Left hindlimb (tissue), 1 donor: ENCODE measurements around the gene TTC3.
A peak's percentile ranks its signal among the peaks of the same experiment; 100 is the strongest.
"Not testable (repeated sequence)": the region's sequence is repeated elsewhere in the genome, so short reads cannot be mapped to it uniquely, and the experiment has no call there.

ENCODE experiments used
- DNase-seq: peaks from one replicate; pipeline ENCODE4 v3.0.0-alpha.2; 2018

TTC3 gene

DNA sequence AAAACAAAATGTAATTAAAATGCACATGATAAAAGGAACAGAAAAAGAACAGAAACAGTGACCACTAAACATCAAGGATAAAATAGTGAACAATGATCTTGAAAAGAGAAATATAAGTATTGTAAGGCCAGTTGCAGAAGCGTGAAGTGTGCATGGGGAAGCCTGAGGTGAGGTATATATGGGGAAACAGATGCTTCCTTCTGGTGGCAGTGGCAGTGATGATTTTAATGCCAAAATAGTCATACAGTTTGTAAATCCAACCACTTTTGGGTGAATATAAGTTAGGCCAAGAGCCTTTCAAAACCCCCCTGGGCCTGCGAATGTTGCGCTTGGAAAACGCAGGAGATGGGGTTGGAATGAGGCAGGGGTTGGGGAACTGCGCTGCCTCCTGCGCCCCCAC lies 27.3 kb downstream of the TTC3 start:
- no peak for DNase-seq

GRCh38 chr21:37101384-37101783 lies 28.3 kb downstream of the TTC3 start:
- no peak for DNase-seq

DNA sequence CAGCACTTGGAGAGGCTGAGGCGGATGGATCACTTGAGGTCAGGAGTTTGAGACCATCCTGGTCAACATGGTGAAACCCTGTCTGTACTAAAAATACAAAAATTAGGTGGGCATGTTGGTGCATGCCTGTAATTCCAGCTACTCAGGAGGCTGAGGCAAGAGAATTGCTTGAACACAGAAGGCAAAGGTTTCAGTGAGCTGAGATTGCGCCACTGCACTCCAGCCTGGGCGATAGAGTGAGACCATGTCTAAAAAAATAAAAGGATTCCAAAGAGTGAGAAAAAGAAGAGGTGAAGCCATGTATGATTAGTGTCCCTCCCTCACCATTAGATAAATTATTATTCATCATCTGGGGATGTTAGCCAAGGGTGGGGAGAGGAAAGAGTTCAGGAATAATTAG lies 29.7 kb downstream of the TTC3 start:
- not testable (repeated sequence) for DNase-seq

DNA sequence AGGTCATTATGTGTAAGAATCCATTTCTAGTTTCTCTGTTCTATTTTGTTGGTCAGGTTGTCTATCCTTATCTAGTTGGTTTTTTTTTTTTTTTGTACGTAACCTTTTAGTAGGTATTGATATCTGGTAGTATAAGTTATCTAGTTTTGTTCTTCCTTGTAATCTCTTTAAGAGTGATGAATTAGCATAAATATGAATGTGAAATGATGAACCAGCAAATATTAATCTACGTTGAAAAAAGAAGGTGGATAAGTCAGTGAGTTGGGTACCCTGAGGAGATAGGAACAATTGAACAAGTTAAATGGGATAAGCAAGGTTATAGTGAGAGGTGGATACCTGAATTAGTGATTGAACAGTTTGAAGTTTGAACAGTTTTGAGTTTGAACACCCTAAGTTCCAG lies 33.9 kb downstream of the TTC3 start:
- no peak for DNase-seq

DNA sequence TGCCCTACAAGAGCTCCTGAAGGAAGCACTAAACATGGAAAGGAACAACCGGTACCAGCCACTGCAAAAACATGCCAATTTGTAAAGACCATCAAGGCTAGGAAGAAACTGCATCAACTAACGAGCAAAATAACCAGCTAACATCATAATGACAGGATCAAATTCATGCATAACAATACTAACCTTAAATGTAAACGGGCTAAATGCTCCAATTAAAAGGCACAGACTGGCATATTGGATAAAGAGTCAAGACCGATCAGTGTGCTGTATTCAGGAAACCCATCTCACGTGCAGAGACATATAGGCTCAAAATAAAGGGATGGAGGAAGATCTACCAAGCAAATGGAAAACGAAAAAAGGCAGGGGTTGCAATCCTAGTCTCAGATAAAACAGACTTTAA lies 38.0 kb downstream of the TTC3 start:
- DNase-seq: not testable (repeated sequence)

GRCh38 chr21:37114301-37114700 lies 41.2 kb downstream of the TTC3 start:
- DNase-seq: not testable (repeated sequence)

- DNase-seq: not testable (repeated sequence)
Measured at GRCh38 chr21:37116459-37116858, 43.4 kb downstream of the TTC3 start.

DNA sequence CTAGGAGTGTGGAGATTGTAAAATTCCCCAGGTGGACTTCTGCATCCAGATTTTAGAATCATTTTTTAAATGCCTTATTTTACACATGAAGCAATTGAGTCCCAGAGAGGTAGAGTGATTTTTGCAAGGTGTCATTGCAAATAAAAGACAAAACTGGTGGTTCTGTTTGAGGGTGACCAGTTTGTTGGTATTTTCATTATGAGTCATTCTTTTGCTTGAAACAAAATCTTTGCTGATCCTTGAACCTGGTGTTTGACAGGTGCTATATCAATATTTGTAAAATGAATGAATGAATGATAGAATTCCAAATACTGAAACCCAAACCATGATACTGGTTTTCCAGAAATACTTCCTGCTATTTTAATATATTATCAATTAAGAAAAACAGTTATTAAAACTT lies 44.1 kb downstream of the TTC3 start:
- no peak for DNase-seq

DNA sequence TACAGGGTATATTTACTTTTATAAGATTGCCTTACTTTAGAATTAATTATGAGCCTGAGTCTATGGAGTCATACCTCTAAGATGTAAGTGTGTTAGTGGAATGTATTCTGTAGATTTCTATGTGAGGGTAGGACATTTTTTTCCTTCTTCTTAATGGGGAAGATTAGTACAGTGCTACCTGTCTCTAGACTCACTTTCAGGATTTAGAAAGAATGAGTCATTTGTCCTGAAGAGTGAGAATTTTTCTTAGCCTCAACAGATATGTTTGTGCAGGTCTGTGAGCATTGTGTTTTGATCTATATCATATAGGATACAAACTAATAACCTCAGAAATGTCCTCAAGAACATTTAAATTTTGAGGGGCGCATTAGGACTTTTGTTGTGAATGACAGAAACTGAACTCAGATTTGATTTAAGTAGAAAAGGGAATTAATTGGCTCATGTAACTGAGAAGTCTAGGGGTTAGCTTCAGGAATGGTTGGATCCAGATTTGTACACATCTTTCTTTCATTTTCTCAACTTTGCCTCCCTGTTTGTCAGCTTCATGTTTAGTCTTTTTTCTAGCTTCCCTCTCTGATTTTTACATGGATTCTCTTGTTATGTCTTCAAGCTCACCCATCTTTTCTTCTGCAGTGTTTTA lies 45.3 kb downstream of the TTC3 start:
- DNase-seq: no peak

- no peak for DNase-seq
Measured at GRCh38 chr21:37119421-37120218, 46.6 kb downstream of the TTC3 start.

DNA sequence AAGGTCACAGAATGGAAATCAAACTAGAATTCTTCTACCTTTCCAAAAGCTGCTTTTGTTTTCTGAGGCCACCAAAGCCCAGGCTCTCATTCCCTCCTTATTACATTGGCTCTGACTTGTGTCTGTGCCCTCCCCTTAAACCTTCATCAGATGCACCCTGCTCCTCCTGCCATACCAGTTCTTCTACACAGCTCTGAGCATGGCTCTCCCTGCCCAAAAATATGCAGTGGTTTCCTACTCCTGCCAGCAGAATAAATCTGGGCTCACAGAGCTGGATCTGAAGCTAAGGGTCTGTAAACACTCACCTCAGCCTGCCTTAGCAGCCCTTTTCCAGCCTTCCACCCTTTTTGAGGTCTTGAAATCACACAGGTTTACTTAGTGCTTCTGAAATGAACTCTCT lies 55.0 kb downstream of the TTC3 start:
- no peak for DNase-seq

DNA sequence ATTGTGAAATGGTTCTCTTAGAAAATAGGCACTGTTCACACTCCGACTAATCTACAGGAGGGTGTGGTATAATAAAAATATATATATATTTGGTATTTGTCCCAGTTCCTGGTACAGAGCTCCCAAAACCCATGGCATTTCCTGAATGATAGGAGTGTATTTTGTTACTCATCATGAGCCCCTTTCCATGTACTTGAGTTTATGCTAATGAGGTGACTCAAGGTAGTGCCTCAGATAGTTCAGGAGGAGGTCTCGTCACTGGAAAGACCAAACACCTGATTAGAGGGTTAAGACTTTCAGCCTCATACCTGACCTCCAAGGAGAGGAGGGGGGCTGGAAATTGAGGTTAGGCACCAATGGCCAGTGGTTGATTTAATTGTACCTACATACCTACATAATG lies 57.9 kb downstream of the TTC3 start:
- DNase-seq: no peak

DNA sequence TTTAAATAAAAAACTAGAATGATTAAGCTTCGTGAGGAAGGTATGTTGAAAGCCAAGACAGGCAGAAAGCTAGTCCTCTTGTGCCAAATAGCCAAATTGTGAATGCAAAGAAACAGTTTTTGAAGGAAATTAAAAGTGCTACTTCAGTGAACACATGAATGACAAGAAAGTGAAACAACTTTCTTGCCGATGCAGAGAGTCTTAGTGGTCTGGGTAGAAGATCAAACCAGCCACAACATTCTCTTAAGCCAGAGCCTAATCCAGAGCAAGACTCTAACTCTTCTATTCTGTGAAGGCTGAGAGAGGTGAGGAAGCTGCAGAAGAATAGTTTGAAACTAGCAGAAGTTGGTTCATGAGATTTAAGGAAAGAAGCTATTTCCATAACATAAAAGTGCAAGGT lies 63.2 kb downstream of the TTC3 start:
- DNase-seq: no peak

DNA sequence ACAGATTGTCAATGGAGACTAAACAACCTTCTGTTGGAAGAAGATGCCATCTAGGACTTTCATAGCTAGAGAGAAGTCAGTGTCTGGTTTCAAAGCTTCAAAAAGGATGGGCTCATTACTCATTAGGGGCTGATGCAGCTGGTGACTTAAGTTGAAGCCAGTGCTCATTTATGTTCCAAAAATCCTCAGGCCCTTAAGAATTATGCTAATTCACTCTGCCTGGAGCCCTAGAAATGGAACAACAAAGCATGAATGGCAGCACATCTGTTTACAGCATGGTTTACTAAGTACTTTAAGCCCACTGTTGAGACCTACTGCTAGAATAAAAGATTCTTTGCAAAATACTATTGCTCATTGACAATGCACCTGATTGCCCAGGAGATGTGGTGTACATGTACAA lies 63.7 kb downstream of the TTC3 start:
- no peak for DNase-seq

DNA sequence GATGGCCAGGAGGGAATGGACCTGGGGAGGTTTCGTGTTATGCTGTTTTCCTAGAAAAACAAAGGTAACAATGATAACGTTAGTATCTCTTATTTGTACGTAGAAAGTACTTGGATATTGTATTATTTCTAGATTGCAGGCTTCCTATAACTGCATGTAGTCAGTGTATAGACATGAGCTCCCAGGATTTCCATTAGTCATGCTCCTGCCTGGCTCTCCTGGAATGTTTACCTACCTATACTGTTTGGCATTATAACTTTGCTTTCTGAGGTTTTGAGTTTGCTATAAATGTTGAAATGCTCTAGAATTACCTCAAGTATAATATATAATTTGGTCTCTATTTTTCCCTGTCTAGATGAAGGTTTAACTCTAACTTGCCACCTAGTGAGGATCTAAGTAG lies 66.1 kb downstream of the TTC3 start:
- DNase-seq: no peak

GRCh38 chr21:37139902-37140301 lies 66.8 kb downstream of the TTC3 start:
- no peak for DNase-seq

GRCh38 chr21:37143392-37143791 lies 70.3 kb downstream of the TTC3 start:
- not testable (repeated sequence) for DNase-seq

GRCh38 chr21:37145635-37146111 lies 72.6 kb downstream of the TTC3 start:
- DNase-seq: no peak

- no peak for DNase-seq
Measured at GRCh38 chr21:37146320-37147235, 73.5 kb downstream of the TTC3 start.

- DNase-seq: no peak
Measured at GRCh38 chr21:37149411-37149810, 76.4 kb downstream of the TTC3 start.

DNA sequence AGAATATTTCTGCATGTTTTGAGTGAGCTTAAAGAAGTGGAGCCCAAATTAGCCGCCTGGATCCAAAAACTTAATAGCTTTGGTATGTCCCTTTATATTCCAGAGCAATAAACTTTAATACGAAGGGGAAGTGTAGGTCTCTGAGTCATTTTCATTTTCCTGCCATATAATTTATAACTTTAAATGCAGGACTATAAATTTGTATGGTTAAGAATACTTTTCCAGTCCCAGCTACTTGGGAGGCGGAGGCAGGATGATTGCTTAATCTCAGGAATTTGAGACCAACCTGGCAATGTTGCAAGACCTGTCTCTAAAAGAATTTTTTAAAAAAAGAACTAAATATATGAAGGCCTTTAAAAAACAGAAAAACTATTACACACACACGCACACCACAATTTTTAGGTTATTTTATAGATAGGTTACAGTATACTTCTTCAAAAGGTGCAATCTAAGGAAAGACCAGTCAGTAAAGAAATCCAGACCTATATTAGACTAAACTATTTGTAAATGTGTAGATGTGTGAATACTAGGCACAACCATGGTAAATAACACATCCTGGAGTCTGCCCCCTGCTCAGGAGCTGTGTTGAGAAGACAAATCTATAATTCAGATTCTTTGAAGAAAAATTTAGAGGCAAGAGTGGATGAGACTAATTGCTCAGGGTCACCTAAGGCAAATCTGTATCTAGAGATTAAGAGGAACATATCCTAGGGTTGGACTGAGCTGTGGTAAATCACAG lies 80.3 kb downstream of the TTC3 start:
- DNase-seq: no peak

- DNase-seq: peak; percentile 52
Measured at GRCh38 chr21:37153935-37154350, 80.9 kb downstream of the TTC3 start.

DNA sequence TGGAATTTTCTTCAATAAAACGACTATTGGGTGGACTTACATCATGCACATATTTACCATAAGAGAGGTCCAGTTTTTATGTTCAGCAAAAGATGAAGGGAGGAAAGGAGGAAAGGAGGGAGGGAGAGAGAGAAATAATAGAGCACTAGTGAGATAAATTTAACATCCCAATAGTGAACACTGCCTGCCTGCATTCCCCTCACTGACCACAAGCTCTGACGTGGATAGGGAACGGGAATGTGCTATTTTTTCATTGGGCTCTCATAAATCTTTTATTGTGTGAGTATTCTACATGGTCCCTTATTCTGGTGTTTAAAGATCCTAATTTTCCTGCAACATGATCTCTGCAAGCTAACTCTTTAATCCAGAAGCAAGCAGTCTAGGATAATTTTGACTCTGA lies 82.1 kb downstream of the TTC3 start:
- no peak for DNase-seq
